Neural cell (in vitro differentiated cells): Measurements from ENCODE around the gene SMCO1. TPM values are rescaled to one million over a fixed set of nuclear protein-coding genes. Genes with fewer than 3 reads are reported as not detected.

Experiments
- H2AFZ ChIP-seq: fragments of 200-600, 300-800 bp; sonication (generic), shearing (Covaris generic); 2 replicates; pipeline ENCODE4 v1.6.0; 2014; ENCODE audit warnings: low read depth, mild to moderate bottlenecking, antibody characterized with exemption, low read length, moderate library complexity
- H3F3A ChIP-seq: fragments of 200-600 bp; shearing (Covaris generic); 2 replicates; pipeline ENCODE4 v1.6.1; 2016; ENCODE audit warnings: mild to moderate bottlenecking, moderate library complexity, mixed read lengths, antibody characterized with exemption, low read length; ENCODE audit not compliant: insufficient read depth, poor library complexity, severe bottlenecking
- H3K27ac ChIP-seq: fragments of 200-600, 300-800 bp; sonication (generic), shearing (Covaris generic); 2 replicates; pipeline ENCODE4 v1.5.1; 2014; ENCODE audit warnings: mild to moderate bottlenecking, low read length, moderate library complexity
- H3K27me3 ChIP-seq: fragments of 300-800, 200-600 bp; sonication (generic), shearing (Covaris generic); 2 replicates; pipeline ENCODE4 v1.6.0; 2014; ENCODE audit warnings: mild to moderate bottlenecking, low read depth, low read length, moderate library complexity; ENCODE audit not compliant: insufficient read depth
- H3K36me3 ChIP-seq: fragments of 300-800, 200-600 bp; sonication (generic), shearing (Covaris generic); 2 replicates; pipeline ENCODE4 v1.5.1; 2014; ENCODE audit warnings: mild to moderate bottlenecking, antibody characterized with exemption, low read length, moderate library complexity; ENCODE audit not compliant: insufficient read depth
- H3K4me2 ChIP-seq: fragments of 300-800, 200-600 bp; sonication (generic), shearing (Covaris generic); 2 replicates; pipeline ENCODE4 v1.6.0; 2014; ENCODE audit warnings: mild to moderate bottlenecking, low read length
- H3K4me3 ChIP-seq: fragments of 300-800, 200-600 bp; sonication (generic), shearing (Covaris generic); 2 replicates; pipeline ENCODE4 v1.5.1; 2014; ENCODE audit warnings: mild to moderate bottlenecking, low read length, moderate library complexity
- H3K79me2 ChIP-seq: fragments of 200-600 bp; shearing (Covaris generic); replicated peaks from 2 replicates; pipeline ENCODE4 v1.6.0; 2014; ENCODE audit warnings: mild to moderate bottlenecking, low read length, moderate library complexity; ENCODE audit not compliant: insufficient read depth
- H3K9ac ChIP-seq: fragments of 300-800, 200-600 bp; sonication (generic), shearing (Covaris generic); 2 replicates; pipeline ENCODE4 v1.6.1; 2016; ENCODE audit warnings: mild to moderate bottlenecking, low read length, mixed read lengths
- H3K9me2 ChIP-seq: fragments of 200-600 bp; shearing (Covaris generic); 2 replicates; pipeline ENCODE4 v1.6.1; 2016; ENCODE audit warnings: mild to moderate bottlenecking, low read length, mixed read lengths; ENCODE audit not compliant: insufficient read depth
- H3K9me3 ChIP-seq: fragments of 200-600, 300-800 bp; sonication (generic), shearing (Covaris generic); 2 replicates; pipeline ENCODE4 v1.6.1; 2016; ENCODE audit warnings: mild to moderate bottlenecking, mixed run types, low read length, moderate library complexity, mixed read lengths
- H4K20me1 ChIP-seq: fragments of 200-600 bp; shearing (Covaris generic); 2 replicates; pipeline ENCODE4 v1.6.1; 2016; ENCODE audit warnings: mild to moderate bottlenecking, mixed run types; ENCODE audit not compliant: insufficient read depth
- EP300 ChIP-seq: fragments of 450-650 bp; conservative IDR thresholded peaks from 2 replicates; pipeline ENCODE4 v1.6.1; 2014; ENCODE audit warnings: antibody characterized with exemption, mild to moderate bottlenecking, moderate library complexity; ENCODE audit not compliant: poor library complexity, severe bottlenecking
- EZH2 ChIP-seq: fragments of 200-600, 300-800 bp; shearing (Covaris generic), sonication (generic); IDR thresholded peaks from 2 replicates; pipeline ENCODE4 v1.6.1; 2014; ENCODE audit warnings: antibody characterized with exemption, low read length, borderline replicate concordance, mild to moderate bottlenecking; ENCODE audit not compliant: insufficient read depth, poor library complexity, severe bottlenecking
- MXI1 ChIP-seq: fragments of 450-650 bp; conservative IDR thresholded peaks from 2 replicates; pipeline ENCODE4 v1.6.1; 2014; ENCODE audit warnings: antibody characterized with exemption, mild to moderate bottlenecking; ENCODE audit not compliant: poor library complexity, severe bottlenecking
- POLR2AphosphoS5 ChIP-seq: IDR thresholded peaks from 2 replicates; pipeline ENCODE4 v1.6.1; 2012
- RAD21 ChIP-seq: fragments of 450-650 bp; conservative IDR thresholded peaks from 2 replicates; pipeline ENCODE4 v1.6.1; 2014; ENCODE audit warnings: antibody characterized with exemption, mild to moderate bottlenecking, moderate library complexity
- SMC3 ChIP-seq: fragments of 450-650 bp; conservative IDR thresholded peaks from 2 replicates; pipeline ENCODE4 v1.6.1; 2014; ENCODE audit warnings: antibody characterized with exemption, mild to moderate bottlenecking, moderate library complexity; ENCODE audit not compliant: poor library complexity
- TAF1 ChIP-seq: IDR thresholded peaks from 2 replicates; pipeline ENCODE4 v1.6.1; 2012; ENCODE audit warnings: low read depth
- polyA plus RNA-seq: library from polyadenylated mRNA; depleted of rRNA; stranded (reverse); fragments of >200 nt; gene quantifications from 2 replicates; pipeline ENCODE4 v1.2.3, GENCODE V29; 2014
- TF ChIP-seq, protein P1 (sequence below): fragments of 450-650 bp; IDR thresholded peaks from 2 replicates; pipeline ENCODE4 v1.5.1; 2014; ENCODE audit warnings: antibody characterized with exemption, mild to moderate bottlenecking, moderate library complexity; ENCODE audit not compliant: poor library complexity, severe bottlenecking
- TF ChIP-seq, protein P2 (sequence below): IDR thresholded peaks from 2 replicates; pipeline ENCODE4 v1.6.1; 2012; ENCODE audit warnings: borderline replicate concordance

The SMCO1 gene
- polyA plus RNA-seq, 1 donor from 2014 or later: not detected

DNA sequence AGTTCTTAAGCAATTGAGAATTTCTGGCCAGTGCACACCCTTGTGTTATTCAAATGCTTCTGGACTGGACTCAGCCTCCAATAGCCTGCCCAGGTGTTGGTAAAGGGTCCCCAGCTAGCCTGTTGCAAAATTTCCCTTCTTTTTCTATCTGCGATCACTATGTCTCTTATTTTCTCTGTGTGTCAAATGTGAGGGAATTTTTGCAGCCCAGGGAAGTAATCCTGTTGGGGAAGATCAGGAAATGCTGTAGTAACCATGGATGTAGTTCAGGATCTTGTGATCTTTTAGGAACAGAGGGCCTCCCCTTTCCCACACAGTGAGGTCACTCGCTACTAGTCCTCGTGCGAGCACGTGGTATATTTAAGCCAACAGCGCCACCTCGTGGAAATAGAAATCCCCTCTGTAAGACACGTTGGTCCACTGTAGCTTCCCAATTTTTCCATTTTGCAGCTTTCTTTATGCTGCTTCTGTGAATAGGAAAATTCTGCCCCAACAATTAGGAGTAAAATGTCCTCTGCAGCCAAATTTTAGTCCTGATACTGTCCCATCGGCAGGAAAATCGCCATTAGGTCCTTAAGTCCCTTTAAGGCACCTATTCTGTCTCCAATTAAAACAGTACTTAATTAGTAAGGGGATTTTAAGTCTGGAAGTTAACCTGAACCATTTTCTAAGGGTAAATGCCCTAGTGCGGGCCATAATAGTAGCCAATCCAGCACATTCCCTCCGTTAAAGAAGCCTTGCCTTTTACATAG is 4.0 kb upstream of the SMCO1 start:
- TF ChIP-seq EP300 (no peak), MXI1 (no peak), POLR2AphosphoS5 (no peak), SMC3 (peak; percentile 29), RAD21 (peak; percentile 53)
- TF ChIP-seq, protein P1, sequence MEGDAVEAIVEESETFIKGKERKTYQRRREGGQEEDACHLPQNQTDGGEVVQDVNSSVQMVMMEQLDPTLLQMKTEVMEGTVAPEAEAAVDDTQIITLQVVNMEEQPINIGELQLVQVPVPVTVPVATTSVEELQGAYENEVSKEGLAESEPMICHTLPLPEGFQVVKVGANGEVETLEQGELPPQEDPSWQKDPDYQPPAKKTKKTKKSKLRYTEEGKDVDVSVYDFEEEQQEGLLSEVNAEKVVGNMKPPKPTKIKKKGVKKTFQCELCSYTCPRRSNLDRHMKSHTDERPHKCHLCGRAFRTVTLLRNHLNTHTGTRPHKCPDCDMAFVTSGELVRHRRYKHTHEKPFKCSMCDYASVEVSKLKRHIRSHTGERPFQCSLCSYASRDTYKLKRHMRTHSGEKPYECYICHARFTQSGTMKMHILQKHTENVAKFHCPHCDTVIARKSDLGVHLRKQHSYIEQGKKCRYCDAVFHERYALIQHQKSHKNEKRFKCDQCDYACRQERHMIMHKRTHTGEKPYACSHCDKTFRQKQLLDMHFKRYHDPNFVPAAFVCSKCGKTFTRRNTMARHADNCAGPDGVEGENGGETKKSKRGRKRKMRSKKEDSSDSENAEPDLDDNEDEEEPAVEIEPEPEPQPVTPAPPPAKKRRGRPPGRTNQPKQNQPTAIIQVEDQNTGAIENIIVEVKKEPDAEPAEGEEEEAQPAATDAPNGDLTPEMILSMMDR: peak; percentile 35
- Histone ChIP-seq H3K27ac (no peak overlapping the region), H3K4me2 (no peak overlapping the region), H3K9me2 (no peaks in the 10 kb centered on the region), H3K79me2 (no peaks in the 10 kb centered on the region), H3K4me3 (no peak overlapping the region), H3K36me3 (no peaks in the 10 kb centered on the region), H3F3A (no peaks in the 10 kb centered on the region), H2AFZ (no peak overlapping the region), H3K27me3 (no peaks in the 10 kb centered on the region), H3K9me3 (peaks cover 9% of the 10 kb centered on the region), H4K20me1 (no peaks in the 10 kb centered on the region), H3K9ac (no peak overlapping the region)

GRCh38 chr3:196517919-196518318 is 2.8 kb upstream of the SMCO1 start:
- no peak overlapping the region for H3K4me2 ChIP-seq
- no peaks in the 10 kb centered on the region for H4K20me1 ChIP-seq
- TF ChIP-seq POLR2AphosphoS5 (no peak), MXI1 (no peak), EP300 (no peak), EZH2 (no peak), RAD21 (no peak), SMC3 (no peak), TAF1 (no peak)
- TF ChIP-seq, protein P2, sequence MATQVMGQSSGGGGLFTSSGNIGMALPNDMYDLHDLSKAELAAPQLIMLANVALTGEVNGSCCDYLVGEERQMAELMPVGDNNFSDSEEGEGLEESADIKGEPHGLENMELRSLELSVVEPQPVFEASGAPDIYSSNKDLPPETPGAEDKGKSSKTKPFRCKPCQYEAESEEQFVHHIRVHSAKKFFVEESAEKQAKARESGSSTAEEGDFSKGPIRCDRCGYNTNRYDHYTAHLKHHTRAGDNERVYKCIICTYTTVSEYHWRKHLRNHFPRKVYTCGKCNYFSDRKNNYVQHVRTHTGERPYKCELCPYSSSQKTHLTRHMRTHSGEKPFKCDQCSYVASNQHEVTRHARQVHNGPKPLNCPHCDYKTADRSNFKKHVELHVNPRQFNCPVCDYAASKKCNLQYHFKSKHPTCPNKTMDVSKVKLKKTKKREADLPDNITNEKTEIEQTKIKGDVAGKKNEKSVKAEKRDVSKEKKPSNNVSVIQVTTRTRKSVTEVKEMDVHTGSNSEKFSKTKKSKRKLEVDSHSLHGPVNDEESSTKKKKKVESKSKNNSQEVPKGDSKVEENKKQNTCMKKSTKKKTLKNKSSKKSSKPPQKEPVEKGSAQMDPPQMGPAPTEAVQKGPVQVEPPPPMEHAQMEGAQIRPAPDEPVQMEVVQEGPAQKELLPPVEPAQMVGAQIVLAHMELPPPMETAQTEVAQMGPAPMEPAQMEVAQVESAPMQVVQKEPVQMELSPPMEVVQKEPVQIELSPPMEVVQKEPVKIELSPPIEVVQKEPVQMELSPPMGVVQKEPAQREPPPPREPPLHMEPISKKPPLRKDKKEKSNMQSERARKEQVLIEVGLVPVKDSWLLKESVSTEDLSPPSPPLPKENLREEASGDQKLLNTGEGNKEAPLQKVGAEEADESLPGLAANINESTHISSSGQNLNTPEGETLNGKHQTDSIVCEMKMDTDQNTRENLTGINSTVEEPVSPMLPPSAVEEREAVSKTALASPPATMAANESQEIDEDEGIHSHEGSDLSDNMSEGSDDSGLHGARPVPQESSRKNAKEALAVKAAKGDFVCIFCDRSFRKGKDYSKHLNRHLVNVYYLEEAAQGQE: no peak
- TF ChIP-seq, protein P1: no peak
- H3K9me3 ChIP-seq: peaks cover 9% of the 10 kb centered on the region
- H3K27ac ChIP-seq: no peak overlapping the region
- H3K9ac ChIP-seq: no peak overlapping the region
- H2AFZ ChIP-seq: no peak overlapping the region
- no peaks in the 10 kb centered on the region for H3K36me3 ChIP-seq
- no peaks in the 10 kb centered on the region for H3K79me2 ChIP-seq
- H3F3A ChIP-seq: no peaks in the 10 kb centered on the region
- no peaks in the 10 kb centered on the region for H3K27me3 ChIP-seq
- no peaks in the 10 kb centered on the region for H3K9me2 ChIP-seq
- no peak overlapping the region for H3K4me3 ChIP-seq
